ENCODE results near the gene OCA2. TPM values are rescaled to one million over a fixed set of nuclear protein-coding genes. Genes with fewer than 3 reads are reported as not detected.

OCA2 gene
- total and polyA plus RNA-seq, 12 donors = 0.13 to 0.44 (median 0.23) TPM; not detected in 7

GRCh38 chr15:28018291-28019044 lies 80.6 kb downstream of the OCA2 start:
- 85 to 91% (median 89%) methylated on average over 26 of the region's 26 CpGs for WGBS, 4 donors
- no peak for DNase-seq
- H3K27ac ChIP-seq = no peak overlapping the region

GRCh38 chr15:28017423-28017924 lies 81.6 kb downstream of the OCA2 start:
- no peaks in the 10 kb centered on the region for H3K4me1 ChIP-seq (replicated peaks in 1 of 2)
- H3K27me3 ChIP-seq = no peaks in the 10 kb centered on the region
- WGBS, 4 donors = 88 to 93% (median 90%) methylated on average over 3 to 10 of the region's 10 CpGs
- no peak overlapping the region for H3K4me3 ChIP-seq
- no peaks in the 10 kb centered on the region for H3K9me3 ChIP-seq (replicated peaks in 1 of 3)
- no peaks in the 10 kb centered on the region for H3K36me3 ChIP-seq (replicated peaks in 1 of 2)
- DNase-seq = no peak
- intact Hi-C loops (cut with DNase I) = no loop called here
- TF ChIP-seq POLR2A (IDR thresholded peaks at IDR 0.05) = no peak
- no peak for TF ChIP-seq CTCF (IDR thresholded peaks at IDR 0.05)
- no peak overlapping the region for H3K27ac ChIP-seq

More at GRCh38 chr15:28018291-28019044, 80.6 kb downstream of the OCA2 start:
- Histone ChIP-seq H3K4me3 (no peak overlapping the region), H3K36me3 (replicated peaks in 1 of 2) (no peaks in the 10 kb centered on the region), H3K4me1 (replicated peaks in 1 of 2) (no peaks in the 10 kb centered on the region), H3K27me3 (no peaks in the 10 kb centered on the region), H3K9me3 (replicated peaks in 1 of 3) (no peaks in the 10 kb centered on the region)
- TF ChIP-seq POLR2A (IDR thresholded peaks at IDR 0.05) (no peak), CTCF (IDR thresholded peaks at IDR 0.05) (no peak)
- intact Hi-C loops (cut with DNase I) = no loop called here

GRCh38 chr15:28015855-28016254 lies 83.3 kb downstream of the OCA2 start:
- no peak overlapping the region for H3K4me3 ChIP-seq
- H3K9me3 ChIP-seq (replicated peaks in 1 of 3) = no peaks in the 10 kb centered on the region
- no peaks in the 10 kb centered on the region for H3K27me3 ChIP-seq
- DNase-seq = no peak
- TF ChIP-seq POLR2A (IDR thresholded peaks at IDR 0.05) (no peak), CTCF (IDR thresholded peaks at IDR 0.05) (no peak)
- WGBS, 4 donors = 85 to 92% (median 88%) methylated on average over 10 of the region's 10 CpGs
- intact Hi-C loops (cut with DNase I) = no loop called here
- H3K4me1 ChIP-seq (replicated peaks in 1 of 2) = no peaks in the 10 kb centered on the region
- no peaks in the 10 kb centered on the region for H3K36me3 ChIP-seq (replicated peaks in 1 of 2)
- H3K27ac ChIP-seq = no peak overlapping the region

- no peak overlapping the region for H3K4me3 ChIP-seq
- H3K27me3 ChIP-seq = no peaks in the 10 kb centered on the region
- TF ChIP-seq CTCF (IDR thresholded peaks at IDR 0.05) (no peak), POLR2A (IDR thresholded peaks at IDR 0.05) (no peak)
- no peaks in the 10 kb centered on the region for H3K36me3 ChIP-seq (replicated peaks in 1 of 2)
- WGBS, 4 donors = 85 to 93% (median 89%) methylated on average over 7 to 23 of the region's 23 CpGs
- H3K4me1 ChIP-seq (replicated peaks in 1 of 2) = no peaks in the 10 kb centered on the region
- DNase-seq = no peak
- H3K9me3 ChIP-seq (replicated peaks in 1 of 3) = no peaks in the 10 kb centered on the region
- intact Hi-C loops (cut with DNase I) = no loop called here
- H3K27ac ChIP-seq = no peak overlapping the region
These were observed 84.4 kb downstream of the OCA2 start for GRCh38 chr15:28014623-28015200.
